GM18526 (cell line): ENCODE measurements around the gene ADAT3.

Experiments used
- POLR2A ChIP-seq: IDR thresholded peaks from 3 replicates; pipeline ENCODE4 v1.6.1; 2011; ENCODE audit not compliant: insufficient read length; ENCODE audit errors: extremely low read depth

Gene ADAT3

DNA sequence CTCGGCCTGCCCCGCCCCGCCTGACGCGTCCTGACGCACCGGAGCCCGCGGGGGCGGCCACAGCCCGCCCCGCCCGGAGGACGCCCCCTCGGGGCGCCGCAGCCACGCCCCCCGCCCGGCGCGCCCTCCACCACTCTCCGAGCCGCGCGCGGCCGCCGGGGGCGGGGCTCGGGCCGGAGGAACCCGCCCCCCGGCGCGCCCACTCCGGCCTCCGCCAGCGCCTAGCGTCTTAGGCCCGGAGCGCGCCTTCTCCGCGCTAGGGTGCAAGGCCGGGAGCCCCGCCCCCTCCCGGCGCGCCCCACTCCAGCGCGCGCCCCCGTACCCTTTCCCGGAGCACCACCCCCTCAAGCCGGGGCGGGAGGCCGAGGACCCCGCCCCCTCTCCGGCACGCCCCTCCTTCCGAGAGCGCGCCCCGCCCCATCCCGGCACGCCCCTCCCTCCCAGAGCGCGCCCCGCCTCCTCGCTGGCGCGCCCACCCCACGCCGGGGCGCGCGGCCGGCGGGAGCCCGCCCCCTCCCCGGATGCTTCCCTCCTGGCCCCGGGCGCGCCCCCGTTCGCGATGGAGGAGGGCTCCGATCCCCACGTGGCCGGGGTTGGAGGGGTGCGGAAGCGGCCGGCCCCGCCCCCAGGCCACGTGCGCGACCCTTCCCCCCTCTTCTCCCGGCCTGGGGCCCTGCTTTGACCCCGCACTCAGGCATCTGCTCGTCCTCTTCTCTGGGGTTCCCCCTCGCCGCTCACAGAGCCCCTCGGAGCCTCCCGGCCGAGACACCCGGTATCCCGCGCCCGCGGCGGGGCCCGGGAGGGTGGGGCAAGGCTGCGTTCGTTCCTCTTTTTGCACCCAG is 41.3 kb upstream of the ADAT3 start:
- no peak for TF ChIP-seq POLR2A

DNA sequence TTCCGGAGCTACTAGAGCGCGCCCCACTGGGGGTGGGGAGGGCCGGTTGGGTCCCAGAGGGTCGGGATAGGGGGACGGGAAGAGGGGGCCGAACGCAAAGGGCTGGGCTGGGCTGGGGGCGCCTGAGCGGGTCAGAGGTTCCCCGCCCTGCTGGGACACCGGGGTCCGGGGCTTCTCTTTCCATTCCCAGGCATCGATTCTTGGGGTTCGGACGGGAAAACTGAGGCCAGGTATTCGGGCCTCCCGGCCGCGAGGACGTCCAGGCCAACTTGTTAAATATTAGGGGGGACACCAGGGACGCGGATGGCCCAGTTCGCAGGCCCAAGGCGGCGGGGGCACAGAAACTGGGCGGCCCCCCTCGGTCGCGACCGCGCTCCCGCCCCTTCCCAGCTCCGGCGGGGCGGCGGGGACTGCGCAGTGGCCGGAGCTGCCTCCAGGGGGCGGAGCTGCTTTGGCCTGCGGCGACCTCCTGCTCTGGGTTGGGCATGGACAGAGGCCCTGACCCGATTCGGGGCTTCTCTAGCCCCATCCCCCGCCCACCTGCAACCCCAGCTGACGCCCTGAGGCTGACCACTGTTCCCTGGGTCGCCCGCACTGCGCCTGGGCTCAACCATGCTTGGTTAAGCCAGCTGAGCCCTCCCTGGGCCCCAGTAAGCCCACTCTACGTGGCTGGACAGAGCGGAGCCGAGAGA is 40.6 kb upstream of the ADAT3 start:
- TF ChIP-seq POLR2A = peak; percentile 41

GRCh38 chr19:1865172-1866010 is 39.8 kb upstream of the ADAT3 start:
- no peak for TF ChIP-seq POLR2A

DNA sequence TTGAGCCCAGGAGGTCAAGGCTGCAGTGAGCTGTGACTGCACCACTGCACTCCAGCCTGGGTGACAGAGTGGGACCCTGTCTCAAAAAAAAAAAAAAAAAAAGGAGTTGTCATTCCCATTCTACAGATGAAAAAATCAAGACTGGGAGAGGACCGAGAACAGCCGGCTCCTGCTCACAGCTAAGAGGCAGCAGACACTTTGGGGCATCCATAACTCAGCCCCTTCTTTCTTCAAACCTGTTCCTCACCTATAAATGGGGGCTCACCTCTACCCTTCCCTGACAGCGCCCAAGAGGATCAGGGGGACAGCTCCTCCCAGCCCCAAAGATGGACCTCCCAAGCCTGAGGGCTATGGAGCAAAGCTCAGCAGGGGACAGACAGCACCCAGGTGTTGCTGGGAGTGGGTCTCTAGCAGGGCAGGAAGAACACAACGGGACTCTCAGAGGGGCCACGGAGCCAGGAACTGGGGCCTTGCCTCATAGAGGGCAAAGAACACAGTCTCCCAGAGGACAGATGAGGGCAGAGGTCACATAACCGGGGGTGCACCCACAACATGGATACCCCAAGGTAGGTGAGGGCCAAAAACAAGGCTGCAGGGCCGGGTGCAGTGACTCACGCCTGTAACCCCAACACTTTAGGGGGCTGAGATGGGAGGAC is 38.4 kb upstream of the ADAT3 start:
- TF ChIP-seq POLR2A = no peak

GRCh38 chr19:1867349-1867724 is 37.9 kb upstream of the ADAT3 start:
- no peak for TF ChIP-seq POLR2A

DNA sequence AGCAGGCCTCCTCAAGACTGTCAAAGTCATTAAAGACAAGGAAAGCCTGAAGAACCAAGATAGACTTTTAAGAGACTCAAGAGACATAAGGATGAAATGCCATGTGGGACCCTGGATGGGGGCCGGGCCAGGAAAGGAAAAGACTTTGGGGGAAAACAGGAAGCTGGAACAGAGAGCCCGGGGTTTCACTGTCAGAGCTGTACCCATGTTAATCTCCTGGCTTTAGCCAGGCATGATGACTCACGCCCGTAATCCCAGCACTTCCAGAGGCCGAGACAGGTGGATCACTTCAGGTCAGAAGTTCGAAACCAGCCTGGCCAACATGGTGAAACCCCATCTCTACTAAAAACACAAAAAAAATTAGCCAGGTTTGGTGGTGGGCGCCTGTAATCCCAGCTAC is 36.2 kb upstream of the ADAT3 start:
- TF ChIP-seq POLR2A = no peak

GRCh38 chr19:1871140-1871597 is 34.0 kb upstream of the ADAT3 start:
- no peak for TF ChIP-seq POLR2A

DNA sequence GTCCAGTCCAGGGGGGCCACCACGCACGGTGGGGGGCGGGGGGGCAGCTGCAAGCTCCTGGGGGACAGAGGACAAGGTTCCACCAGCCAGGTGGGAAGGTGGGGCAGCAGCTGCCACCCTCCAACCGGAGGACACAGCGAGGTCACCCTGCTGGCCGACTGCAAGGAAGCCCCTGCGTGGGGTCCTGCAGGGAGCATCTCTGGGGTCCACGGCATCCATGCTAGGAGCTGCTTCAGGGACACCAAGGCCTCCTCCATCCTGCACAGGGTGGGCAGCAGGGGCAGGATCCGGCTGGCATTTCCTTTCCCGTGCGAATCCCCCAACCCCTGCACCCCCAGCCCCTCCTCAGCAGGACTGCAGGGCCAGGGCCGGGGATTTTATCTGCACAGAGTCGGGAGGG is 33.6 kb upstream of the ADAT3 start:
- no peak for TF ChIP-seq POLR2A

DNA sequence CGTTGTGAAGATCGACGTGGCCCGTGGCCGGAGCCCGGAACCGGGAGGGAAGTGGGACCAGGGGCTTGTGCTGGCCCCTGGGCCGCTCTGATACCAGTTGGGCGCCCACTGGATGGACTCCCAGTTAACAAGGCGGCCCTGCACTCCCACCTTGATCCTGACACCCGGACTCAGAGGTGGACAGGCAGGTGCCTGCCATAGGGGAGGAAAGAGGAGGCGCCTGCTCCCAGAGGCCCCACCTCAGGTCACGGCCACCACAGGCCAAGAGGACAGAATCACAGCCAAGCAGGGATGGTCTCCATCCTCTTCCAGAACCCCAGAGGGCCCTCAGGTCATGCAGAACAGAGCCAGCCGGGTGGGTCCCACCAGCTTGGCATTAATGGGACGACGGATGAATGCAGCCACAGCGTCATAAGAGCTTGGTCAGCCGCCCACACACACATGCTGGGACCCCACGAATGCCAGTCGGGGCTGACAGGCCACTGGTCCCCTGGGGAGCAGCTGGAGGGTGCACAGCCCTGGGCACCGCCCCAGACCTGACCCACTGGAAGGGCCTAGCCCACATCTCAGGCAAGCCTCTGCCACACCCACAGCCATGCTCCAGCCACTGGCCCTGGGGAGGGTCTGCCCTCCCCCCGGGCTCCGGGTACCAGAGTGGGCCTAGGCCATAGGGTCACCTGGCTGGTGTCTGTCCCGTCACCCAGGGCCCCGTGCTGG is 32.2 kb upstream of the ADAT3 start:
- no peak for TF ChIP-seq POLR2A

DNA sequence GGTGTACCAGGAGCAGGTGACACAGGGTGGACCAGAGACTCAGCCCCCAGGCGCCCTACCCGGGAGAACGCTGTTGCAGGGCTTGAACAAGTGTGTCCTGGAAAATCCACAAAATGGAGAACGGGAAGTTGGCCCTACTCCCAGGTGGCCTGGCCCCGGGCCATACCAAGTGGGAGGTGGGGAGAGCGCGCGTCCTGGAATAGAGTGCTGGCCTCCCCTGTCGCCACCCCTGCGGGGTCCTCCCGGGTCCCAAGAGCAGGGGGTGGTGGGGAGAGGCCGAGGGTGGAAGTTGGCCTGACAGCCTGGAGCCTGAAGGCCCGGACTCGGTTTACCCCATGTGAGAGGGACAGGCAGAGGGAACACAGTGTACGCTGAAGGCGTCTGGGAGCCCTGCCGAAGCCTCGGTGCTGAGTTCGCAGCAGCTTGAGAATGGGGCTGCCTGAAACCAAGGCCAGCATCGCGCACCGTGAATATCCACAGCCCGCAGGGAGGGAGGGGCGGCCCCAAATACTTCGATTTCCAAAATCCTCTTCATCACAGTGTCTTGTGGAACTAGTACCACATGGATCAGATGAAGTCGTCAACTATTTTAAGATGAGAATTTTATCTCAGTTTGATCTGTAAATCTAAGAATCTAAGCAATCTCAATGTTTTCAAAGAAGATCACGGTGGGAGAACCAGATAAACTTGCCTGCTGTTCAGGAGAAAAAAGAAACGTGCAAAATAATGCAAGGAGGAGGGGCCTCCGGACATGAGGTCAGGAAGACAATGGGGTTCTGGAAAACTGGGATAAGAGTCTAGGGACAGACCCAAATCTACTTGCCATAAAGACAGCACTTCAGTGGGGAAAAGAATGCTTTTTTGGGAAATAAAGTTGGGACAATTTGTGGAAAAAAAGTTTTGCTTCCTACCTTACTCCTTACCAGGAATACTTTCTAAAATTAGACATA is 31.4 kb upstream of the ADAT3 start:
- TF ChIP-seq POLR2A = no peak

DNA sequence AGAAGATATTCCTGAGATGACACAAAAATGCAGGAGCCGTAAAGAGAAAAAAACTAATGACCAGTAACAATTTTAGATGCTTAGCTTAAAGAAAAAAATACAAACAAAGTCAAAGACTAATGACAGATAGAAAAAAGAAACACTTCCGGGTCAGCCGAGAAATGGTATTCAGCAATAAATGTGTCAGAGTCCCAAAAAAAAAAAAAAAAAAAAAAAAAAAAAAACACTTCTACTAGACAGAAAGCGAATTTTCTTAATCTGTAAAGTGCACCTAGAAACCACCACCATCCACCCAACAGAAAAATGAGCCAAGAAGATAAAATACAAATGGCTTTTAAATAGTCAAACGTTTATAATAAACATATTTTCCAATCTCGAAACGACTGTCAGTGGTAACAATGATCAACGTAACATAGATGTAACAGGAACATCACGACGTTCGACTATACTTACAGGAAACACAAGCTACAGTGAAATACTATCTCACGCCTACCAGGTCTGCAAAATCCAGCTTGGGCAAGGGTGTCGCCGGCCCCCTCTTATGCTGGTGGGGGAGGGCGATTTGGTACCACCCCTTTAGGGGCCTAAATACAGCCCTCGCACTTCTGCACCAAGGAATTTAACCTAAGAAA is 30.5 kb upstream of the ADAT3 start:
- no peak for TF ChIP-seq POLR2A

GRCh38 chr19:1875646-1876495 is 29.3 kb upstream of the ADAT3 start:
- peak; percentile 90 for TF ChIP-seq POLR2A
